SK-N-SH treated with all-trans-retinoic acid at 6 μM for 48 hours (cell line): Measurements from ENCODE around the gene SPATS2L.

Experiments
- ATAC-seq: fragments of 200-7000 bp; cut with Tn5 transposase; 3 replicates; pipeline ENCODE4 v1.9.1; 2020; ENCODE audit warnings: mild to moderate bottlenecking, moderate library complexity
- ARNTL ChIP-seq: fragments of 450-650 bp; formaldehyde crosslinking; IDR thresholded peaks from 2 replicates; pipeline ENCODE4 v1.5.0; 2020; ENCODE audit warnings: low read depth, mild to moderate bottlenecking, moderate library complexity, borderline replicate concordance
- BACH2 ChIP-seq: fragments of 250-450 bp; sonication (Bioruptor Pico); IDR thresholded peaks from 2 replicates; pipeline ENCODE4 v1.9.0; 2021; ENCODE audit warnings: mild to moderate bottlenecking, borderline replicate concordance
- CSDC2 ChIP-seq: fragments of 250-450 bp; sonication (Bioruptor Pico); IDR thresholded peaks from 2 replicates; pipeline ENCODE4 v1.5.0; 2020; ENCODE audit warnings: mild to moderate bottlenecking, moderate library complexity
- ESRRG ChIP-seq: fragments of 250-450 bp; sonication (Bioruptor Pico); IDR thresholded peaks from 2 replicates; pipeline ENCODE4 v1.6.1; 2021; ENCODE audit warnings: mild to moderate bottlenecking
- ISL1 ChIP-seq: fragments of 250-450 bp; sonication (Bioruptor Pico); IDR thresholded peaks from 2 replicates; pipeline ENCODE4 v2.1.2; 2022; ENCODE audit warnings: mild to moderate bottlenecking, moderate library complexity
- OSR1 ChIP-seq: fragments of 250-450 bp; sonication (Bioruptor Pico); IDR thresholded peaks from 2 replicates; pipeline ENCODE4 v1.8.0; 2022; ENCODE audit warnings: moderate library complexity, mild to moderate bottlenecking, inconsistent platforms
- PPARA ChIP-seq: fragments of 250-450 bp; sonication (Bioruptor Pico); IDR thresholded peaks from 2 replicates; pipeline ENCODE4 v1.5.0; 2020; ENCODE audit warnings: mild to moderate bottlenecking, borderline replicate concordance
- RARB ChIP-seq: fragments of 250-450 bp; sonication (Bioruptor Pico); IDR thresholded peaks from 2 replicates; pipeline ENCODE4 v1.8.0; 2021; ENCODE audit warnings: mild to moderate bottlenecking, moderate library complexity
- SNAI2 ChIP-seq: fragments of 250-450 bp; sonication (Bioruptor Pico); IDR thresholded peaks from 2 replicates; pipeline ENCODE4 v1.5.0; 2020; ENCODE audit warnings: mild to moderate bottlenecking, moderate library complexity
- ZC3H10 ChIP-seq: fragments of 250-450 bp; sonication (Bioruptor Pico); IDR thresholded peaks from 2 replicates; pipeline ENCODE4 v1.5.1; 2021; ENCODE audit warnings: mild to moderate bottlenecking, moderate library complexity
- ZFP30 ChIP-seq: fragments of 450-650 bp; formaldehyde crosslinking; IDR thresholded peaks from 2 replicates; pipeline ENCODE4 v1.5.0; 2022; ENCODE audit warnings: mild to moderate bottlenecking, moderate library complexity
- ZNF565 ChIP-seq: fragments of 450-650 bp; formaldehyde crosslinking; conservative IDR thresholded peaks from 2 replicates; pipeline ENCODE4 v1.5.0; 2020; ENCODE audit warnings: low read depth, mild to moderate bottlenecking, moderate library complexity
- ZNF70 ChIP-seq: fragments of 450-650 bp; formaldehyde crosslinking; IDR thresholded peaks from 2 replicates; pipeline ENCODE4 v1.5.0; 2020; ENCODE audit warnings: mild to moderate bottlenecking, moderate library complexity
- ZNF8 ChIP-seq: fragments of 450-650 bp; formaldehyde crosslinking; IDR thresholded peaks from 2 replicates; pipeline ENCODE4 v1.5.0; 2020; ENCODE audit warnings: mild to moderate bottlenecking, moderate library complexity
- TF ChIP-seq, protein P1 (sequence below): fragments of 250-450 bp; sonication (Bioruptor Pico); IDR thresholded peaks from 2 replicates; pipeline ENCODE4 v1.5.0; 2020; ENCODE audit warnings: mild to moderate bottlenecking, moderate library complexity
- TF ChIP-seq, protein P2 (sequence below): fragments of 250-450 bp; sonication (Bioruptor Pico); IDR thresholded peaks from 2 replicates; pipeline ENCODE4 v1.5.1; 2021; ENCODE audit warnings: mild to moderate bottlenecking, moderate library complexity
- TF ChIP-seq, protein P3 (sequence below): fragments of 250-450 bp; sonication (Bioruptor Pico); IDR thresholded peaks from 2 replicates; pipeline ENCODE4 v1.8.0; 2020; ENCODE audit warnings: mild to moderate bottlenecking, moderate library complexity, borderline replicate concordance
- TF ChIP-seq, protein P4 (sequence below): fragments of 250-450 bp; sonication (Bioruptor Pico); IDR thresholded peaks from 2 replicates; pipeline ENCODE4 v1.5.1; 2020; ENCODE audit warnings: low read depth, mild to moderate bottlenecking, moderate library complexity

SPATS2L gene

DNA sequence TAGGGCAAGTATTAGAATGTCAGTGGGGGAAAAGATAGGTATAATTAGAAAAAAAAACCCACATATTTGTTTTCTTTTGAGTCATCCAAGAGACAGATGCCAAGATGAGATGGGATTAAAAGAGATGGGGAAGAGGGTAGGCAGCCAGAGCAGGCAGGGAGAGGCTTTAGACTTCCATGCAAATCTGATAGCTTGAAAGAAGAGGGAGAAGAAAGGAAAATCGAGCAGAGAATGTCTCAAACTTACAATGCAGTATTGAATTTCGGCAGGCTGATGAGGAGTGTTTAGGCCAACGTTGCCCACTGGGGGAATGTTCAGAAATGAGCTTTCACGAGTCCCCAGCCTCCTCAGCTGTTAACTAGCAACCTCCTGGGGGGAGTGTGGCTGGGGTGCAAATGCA is 91.3 kb downstream of the SPATS2L start:
- peak; percentile 74 for ATAC-seq
- peak; percentile 25; the same call in 1 of the 2 replicates for TF ChIP-seq ISL1 (CRISPR knock-in tag)
- TF ChIP-seq, protein P1, sequence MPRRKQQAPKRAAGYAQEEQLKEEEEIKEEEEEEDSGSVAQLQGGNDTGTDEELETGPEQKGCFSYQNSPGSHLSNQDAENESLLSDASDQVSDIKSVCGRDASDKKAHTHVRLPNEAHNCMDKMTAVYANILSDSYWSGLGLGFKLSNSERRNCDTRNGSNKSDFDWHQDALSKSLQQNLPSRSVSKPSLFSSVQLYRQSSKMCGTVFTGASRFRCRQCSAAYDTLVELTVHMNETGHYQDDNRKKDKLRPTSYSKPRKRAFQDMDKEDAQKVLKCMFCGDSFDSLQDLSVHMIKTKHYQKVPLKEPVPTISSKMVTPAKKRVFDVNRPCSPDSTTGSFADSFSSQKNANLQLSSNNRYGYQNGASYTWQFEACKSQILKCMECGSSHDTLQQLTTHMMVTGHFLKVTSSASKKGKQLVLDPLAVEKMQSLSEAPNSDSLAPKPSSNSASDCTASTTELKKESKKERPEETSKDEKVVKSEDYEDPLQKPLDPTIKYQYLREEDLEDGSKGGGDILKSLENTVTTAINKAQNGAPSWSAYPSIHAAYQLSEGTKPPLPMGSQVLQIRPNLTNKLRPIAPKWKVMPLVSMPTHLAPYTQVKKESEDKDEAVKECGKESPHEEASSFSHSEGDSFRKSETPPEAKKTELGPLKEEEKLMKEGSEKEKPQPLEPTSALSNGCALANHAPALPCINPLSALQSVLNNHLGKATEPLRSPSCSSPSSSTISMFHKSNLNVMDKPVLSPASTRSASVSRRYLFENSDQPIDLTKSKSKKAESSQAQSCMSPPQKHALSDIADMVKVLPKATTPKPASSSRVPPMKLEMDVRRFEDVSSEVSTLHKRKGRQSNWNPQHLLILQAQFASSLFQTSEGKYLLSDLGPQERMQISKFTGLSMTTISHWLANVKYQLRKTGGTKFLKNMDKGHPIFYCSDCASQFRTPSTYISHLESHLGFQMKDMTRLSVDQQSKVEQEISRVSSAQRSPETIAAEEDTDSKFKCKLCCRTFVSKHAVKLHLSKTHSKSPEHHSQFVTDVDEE (CRISPR knock-in tag): no peak
- TF ChIP-seq, all 23 proteins: peak for 1

DNA sequence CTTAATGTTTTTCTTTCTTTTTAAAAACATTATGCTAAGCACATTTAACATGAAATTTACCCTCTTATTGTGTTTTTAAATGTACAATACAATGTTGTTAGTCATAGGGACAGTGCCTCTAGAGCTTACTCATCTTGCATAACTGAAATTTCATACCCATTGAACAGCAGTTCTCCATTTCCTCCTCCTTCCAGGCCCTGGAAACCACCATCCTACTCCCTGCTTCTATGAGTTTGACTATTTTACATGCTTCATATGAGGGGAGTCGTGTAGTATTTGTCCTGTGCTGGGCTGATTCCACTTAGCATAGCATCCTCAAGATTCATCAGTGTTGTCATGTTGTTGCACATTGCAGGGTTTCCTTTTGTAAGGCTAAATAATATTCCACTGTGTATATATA is 92.6 kb downstream of the SPATS2L start:
- ATAC-seq: peak; percentile 68; the same call in 2 of the 3 replicates
- TF ChIP-seq, protein P1 (CRISPR knock-in tag): no peak
- peak; percentile 30; the same call in 1 of the 2 replicates for TF ChIP-seq ZNF8
- TF ChIP-seq, all 23 proteins: peak for 1

DNA sequence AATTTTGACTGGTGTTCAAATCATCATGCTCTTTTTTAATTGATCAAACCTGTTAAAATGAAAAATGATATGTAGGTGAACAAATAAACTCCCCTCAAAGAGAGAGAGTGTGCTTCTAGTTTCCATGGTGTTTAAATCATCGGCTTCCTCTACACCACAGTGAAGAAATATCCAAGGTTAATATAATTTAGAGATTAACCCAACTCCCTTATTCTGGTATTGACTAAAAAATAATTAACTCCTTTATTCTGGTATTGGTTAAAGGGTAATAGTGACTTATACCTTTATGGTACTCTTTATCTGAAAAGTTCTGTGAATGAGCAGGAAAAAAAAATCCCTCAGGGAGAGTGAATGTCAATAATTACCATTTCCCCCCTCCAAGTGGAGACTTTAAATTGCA is 93.1 kb downstream of the SPATS2L start:
- TF ChIP-seq SNAI2 (CRISPR knock-in tag): no peak
- TF ChIP-seq BACH2 (CRISPR knock-in tag): no peak
- no peak for TF ChIP-seq ARNTL
- TF ChIP-seq, protein P2, sequence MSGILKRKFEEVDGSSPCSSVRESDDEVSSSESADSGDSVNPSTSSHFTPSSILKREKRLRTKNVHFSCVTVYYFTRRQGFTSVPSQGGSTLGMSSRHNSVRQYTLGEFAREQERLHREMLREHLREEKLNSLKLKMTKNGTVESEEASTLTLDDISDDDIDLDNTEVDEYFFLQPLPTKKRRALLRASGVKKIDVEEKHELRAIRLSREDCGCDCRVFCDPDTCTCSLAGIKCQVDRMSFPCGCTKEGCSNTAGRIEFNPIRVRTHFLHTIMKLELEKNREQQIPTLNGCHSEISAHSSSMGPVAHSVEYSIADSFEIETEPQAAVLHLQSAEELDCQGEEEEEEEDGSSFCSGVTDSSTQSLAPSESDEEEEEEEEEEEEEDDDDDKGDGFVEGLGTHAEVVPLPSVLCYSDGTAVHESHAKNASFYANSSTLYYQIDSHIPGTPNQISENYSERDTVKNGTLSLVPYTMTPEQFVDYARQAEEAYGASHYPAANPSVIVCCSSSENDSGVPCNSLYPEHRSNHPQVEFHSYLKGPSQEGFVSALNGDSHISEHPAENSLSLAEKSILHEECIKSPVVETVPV (CRISPR knock-in tag): no peak
- no peak for TF ChIP-seq ESRRG (CRISPR knock-in tag)
- TF ChIP-seq ZNF8: no peak
- no peak for TF ChIP-seq PPARA
- TF ChIP-seq, protein P1 (CRISPR knock-in tag): no peak
- TF ChIP-seq ZFP30 (CRISPR knock-in tag): no peak
- no peak for TF ChIP-seq CSDC2
- no peak for TF ChIP-seq OSR1 (CRISPR knock-in tag)
- TF ChIP-seq ZC3H10 (CRISPR knock-in tag): no peak
- no peak for TF ChIP-seq ZNF70 (CRISPR knock-in tag)
- TF ChIP-seq, protein P3, sequence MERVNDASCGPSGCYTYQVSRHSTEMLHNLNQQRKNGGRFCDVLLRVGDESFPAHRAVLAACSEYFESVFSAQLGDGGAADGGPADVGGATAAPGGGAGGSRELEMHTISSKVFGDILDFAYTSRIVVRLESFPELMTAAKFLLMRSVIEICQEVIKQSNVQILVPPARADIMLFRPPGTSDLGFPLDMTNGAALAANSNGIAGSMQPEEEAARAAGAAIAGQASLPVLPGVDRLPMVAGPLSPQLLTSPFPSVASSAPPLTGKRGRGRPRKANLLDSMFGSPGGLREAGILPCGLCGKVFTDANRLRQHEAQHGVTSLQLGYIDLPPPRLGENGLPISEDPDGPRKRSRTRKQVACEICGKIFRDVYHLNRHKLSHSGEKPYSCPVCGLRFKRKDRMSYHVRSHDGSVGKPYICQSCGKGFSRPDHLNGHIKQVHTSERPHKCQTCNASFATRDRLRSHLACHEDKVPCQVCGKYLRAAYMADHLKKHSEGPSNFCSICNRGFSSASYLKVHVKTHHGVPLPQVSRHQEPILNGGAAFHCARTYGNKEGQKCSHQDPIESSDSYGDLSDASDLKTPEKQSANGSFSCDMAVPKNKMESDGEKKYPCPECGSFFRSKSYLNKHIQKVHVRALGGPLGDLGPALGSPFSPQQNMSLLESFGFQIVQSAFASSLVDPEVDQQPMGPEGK (CRISPR knock-in tag): no peak
- no peak for ATAC-seq

DNA sequence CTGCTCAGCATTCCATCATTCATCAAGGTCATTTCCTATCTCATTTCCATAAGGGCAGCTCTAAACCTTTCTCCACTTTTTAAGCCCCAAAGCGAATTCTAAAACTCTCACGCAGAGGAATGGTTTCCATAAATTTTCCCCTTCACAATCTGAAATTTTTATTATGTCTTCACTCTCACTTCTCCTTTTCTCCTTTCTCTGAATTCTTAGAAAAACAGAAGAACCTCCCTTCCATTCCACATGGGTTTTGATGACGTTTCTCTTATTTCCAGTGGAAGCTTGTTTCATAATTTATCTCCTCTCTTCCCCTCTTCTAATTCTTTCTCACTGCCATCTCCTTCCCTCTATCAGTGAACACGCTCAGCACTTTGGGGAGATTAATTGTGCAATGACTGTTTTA is 97.3 kb downstream of the SPATS2L start:
- ATAC-seq: no peak
- TF ChIP-seq PPARA: no peak
- TF ChIP-seq ZNF8: no peak
- TF ChIP-seq, protein P4, sequence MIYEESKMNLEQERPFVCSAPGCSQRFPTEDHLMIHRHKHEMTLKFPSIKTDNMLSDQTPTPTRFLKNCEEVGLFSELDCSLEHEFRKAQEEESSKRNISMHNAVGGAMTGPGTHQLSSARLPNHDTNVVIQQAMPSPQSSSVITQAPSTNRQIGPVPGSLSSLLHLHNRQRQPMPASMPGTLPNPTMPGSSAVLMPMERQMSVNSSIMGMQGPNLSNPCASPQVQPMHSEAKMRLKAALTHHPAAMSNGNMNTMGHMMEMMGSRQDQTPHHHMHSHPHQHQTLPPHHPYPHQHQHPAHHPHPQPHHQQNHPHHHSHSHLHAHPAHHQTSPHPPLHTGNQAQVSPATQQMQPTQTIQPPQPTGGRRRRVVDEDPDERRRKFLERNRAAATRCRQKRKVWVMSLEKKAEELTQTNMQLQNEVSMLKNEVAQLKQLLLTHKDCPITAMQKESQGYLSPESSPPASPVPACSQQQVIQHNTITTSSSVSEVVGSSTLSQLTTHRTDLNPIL: no peak
- no peak for TF ChIP-seq ZNF565 (CRISPR knock-in tag)
- TF ChIP-seq RARB: no peak
- no peak for TF ChIP-seq ISL1 (CRISPR knock-in tag)
- no peak for TF ChIP-seq SNAI2 (CRISPR knock-in tag)
- TF ChIP-seq ZC3H10 (CRISPR knock-in tag): no peak
